C4-2B (cell line): Measurements from ENCODE around the gene PIK3C2G.

Experiments
- CTCF ChIP-seq: fragments of 450-650 bp; conservative IDR thresholded peaks from 2 replicates; pipeline ENCODE4 v1.5.1; 2017; ENCODE audit warnings: mild to moderate bottlenecking
- ZFX ChIP-seq: fragments of 450-650 bp; IDR thresholded peaks from 2 replicates; pipeline ENCODE4 v1.6.1; 2017

DNA sequence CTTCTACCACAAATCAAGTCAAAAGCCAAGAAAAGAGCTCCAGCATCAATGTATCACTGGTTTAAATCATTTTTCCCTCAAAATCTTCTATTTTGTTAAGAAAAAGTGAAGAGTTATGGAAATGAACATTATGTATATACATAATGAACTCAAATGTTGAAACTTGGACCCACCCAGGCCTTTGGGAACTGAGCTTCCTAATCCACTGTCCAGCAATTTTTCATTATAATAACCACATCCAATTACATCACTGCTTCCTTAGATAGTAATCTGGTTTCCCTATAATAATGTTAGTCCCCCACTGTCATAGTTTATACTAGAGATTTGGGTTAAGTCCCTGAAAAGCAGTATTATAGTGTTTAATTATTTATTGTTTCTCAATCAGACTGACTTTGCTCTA, 170.9 kb downstream of the PIK3C2G start:
- TF ChIP-seq CTCF (no peak), ZFX (no peak)
